Measurements from ENCODE around the gene TEP1.

The TEP1 gene

GRCh38 chr14:20429801-20430669 is 16.7 kb upstream of the TEP1 start:
- DNase-seq, result peak; percentile 71

GRCh38 chr14:20428802-20429201 is 15.5 kb upstream of the TEP1 start:
- DNase-seq, result no peak

DNA sequence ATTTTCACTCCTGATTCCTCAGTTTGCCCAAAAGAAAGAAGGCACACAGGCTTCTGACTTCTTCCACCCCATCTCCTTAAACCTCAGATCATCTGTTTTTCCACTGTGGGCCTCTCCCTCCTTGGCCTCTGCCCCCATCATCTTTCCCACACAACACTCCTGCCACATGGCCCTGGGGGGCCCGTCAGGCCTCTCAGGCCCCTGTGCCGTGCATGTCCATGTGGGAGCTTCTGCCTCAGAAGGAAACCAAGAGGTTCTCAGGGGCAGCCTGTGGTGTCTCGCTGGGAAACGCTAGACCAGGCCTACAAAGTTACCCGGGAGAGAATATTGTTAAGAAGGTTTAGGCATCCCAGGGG is 14.7 kb upstream of the TEP1 start:
- DNase-seq, result no peak

- DNase-seq, result no peak
Measured at GRCh38 chr14:20427231-20428009, 14.1 kb upstream of the TEP1 start.

GRCh38 chr14:20424851-20425250 is 11.6 kb upstream of the TEP1 start:
- no peak for DNase-seq

GRCh38 chr14:20422886-20423285 is 9.6 kb upstream of the TEP1 start:
- no peak for DNase-seq

GRCh38 chr14:20421267-20421666 is 8.0 kb upstream of the TEP1 start:
- no peak for DNase-seq

- no peak for DNase-seq
Measured at GRCh38 chr14:20419419-20419818, 6.1 kb upstream of the TEP1 start.

- no peak for DNase-seq
Measured at GRCh38 chr14:20418501-20418909, 5.2 kb upstream of the TEP1 start.

- DNase-seq, result no peak
Measured at GRCh38 chr14:20417250-20418186, 4.2 kb upstream of the TEP1 start.

GRCh38 chr14:20416223-20416622 is 2.9 kb upstream of the TEP1 start:
- no peak for DNase-seq

- peak; percentile 61 for DNase-seq
Measured at GRCh38 chr14:20415782-20416206, 2.5 kb upstream of the TEP1 start.

- DNase-seq, result no peak
Measured at GRCh38 chr14:20413744-20414082, 412 bp upstream of the TEP1 start.

GRCh38 chr14:20412411-20412810 is 890 bp downstream of the TEP1 start:
- DNase-seq, result no peak

GRCh38 chr14:20409226-20409625 is 4.1 kb downstream of the TEP1 start:
- no peak for DNase-seq

- DNase-seq, result no peak
Measured at GRCh38 chr14:20403521-20403920, 9.8 kb downstream of the TEP1 start.

DNA sequence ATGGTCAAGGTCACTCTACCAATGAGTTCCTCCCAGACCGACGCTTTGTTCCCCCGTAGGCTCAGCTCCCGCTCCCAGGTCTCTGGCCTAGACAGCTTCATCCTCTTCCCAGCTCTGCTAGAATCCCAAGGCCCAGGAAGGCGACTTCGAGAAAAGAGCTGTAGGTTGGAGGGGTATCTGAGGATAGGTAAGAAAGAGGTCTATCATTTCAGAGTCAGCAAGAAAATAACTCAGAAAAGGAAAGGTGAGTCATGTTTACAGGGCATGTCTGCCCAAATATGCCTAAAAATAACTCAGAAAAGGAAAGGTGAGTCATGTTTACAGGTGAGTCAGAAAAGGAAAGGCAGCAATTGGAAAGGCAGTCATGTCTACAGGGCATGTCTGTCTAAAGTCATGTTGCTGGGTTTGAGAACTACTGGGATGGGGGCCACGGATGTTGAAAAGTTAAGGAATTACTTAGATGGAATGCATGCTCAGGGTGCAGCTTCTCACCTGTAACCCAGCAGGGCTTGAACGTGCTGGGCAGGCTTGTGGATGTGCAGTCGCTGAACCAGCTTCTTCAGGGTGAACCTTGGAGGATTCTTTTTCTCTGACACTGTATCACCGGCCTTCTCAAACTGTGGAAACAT is 12.2 kb downstream of the TEP1 start:
- no peak for DNase-seq

DNA sequence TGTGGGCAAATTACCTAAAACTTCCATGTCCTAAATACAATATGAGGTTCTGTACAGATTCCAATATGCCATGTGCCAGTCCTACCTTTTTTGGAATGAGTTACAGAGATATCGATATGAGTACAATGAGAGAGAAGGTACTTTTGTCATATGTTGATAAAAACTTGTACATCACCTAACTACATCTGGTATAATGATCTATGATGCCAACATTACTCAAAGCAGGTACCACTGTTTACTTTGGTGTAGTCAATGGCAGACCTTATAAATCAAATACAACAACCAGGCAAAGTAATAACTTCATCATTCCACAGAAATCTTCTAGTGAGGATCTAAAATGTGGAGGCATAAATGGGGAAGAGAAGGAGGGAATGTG is 12.7 kb downstream of the TEP1 start:
- DNase-seq, result no peak

GRCh38 chr14:20397511-20397910 is 15.8 kb downstream of the TEP1 start:
- DNase-seq, result no peak

GRCh38 chr14:20391505-20391904 is 21.8 kb downstream of the TEP1 start:
- no peak for DNase-seq

DNA sequence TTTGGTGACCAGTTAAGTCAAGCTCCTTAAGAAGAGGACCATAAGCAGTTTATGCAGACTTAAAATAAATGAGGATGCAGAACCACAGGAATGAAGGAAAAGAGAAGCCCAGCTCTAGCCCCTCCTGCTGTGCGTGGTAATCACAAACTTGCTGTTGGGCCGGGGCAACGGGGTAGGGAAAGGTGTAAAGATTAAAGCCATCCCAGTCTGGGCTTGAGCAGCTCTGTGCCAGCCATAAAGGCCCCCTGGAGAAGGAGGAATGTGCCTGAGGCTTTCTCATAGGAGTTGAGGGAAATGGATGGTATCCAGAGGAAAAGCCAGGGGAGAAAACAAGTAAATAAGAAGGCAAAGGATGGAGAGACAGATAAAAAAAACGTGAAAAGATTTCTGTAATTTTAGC is 25.1 kb downstream of the TEP1 start:
- DNase-seq, result no peak

GRCh38 chr14:20387576-20387975 is 25.7 kb downstream of the TEP1 start:
- no peak for DNase-seq
